GM19240 (cell line): Measurements from ENCODE around the gene THOC7.
A peak's percentile ranks its signal among the peaks of the same experiment; 100 is the strongest.

Experiments used
- DNase-seq: peaks from one replicate; pipeline ENCODE4 v3.0.0; 2011; ENCODE audit warnings: low spot score; ENCODE audit not compliant: insufficient read length

The THOC7 gene

DNA sequence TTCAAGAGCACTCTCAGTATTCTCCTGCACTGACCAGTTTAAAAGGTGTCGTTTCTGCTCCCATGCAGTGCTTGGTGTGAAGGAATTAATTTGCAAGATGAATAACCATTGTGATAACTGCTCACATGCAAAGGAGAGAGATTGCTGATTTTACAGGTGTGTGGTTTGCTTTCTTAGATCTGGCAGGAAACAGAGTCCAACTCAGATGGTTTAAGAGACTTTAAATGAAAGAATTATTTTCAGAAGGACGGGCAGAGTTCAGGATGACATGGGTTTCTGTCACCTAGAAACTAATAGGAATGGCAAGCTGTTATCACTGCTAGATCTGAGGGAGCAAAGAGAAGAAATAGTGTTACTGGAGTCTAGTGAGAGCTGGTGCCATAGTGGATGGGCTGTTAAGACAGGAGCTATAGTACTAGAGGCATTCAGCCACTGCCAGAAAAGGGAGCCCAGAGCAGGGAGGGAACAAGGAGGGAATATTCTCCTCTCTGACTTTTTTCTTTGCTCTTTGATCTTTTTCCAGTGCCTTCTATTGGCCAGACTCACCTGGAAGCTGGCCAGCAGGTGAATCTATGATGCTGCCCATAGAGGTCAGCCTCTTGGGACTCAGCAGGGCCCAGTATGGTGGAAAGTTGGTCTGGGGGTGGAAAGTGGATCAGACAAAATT lies 14.9 kb upstream of the THOC7 start:
- DNase-seq: no peak

DNA sequence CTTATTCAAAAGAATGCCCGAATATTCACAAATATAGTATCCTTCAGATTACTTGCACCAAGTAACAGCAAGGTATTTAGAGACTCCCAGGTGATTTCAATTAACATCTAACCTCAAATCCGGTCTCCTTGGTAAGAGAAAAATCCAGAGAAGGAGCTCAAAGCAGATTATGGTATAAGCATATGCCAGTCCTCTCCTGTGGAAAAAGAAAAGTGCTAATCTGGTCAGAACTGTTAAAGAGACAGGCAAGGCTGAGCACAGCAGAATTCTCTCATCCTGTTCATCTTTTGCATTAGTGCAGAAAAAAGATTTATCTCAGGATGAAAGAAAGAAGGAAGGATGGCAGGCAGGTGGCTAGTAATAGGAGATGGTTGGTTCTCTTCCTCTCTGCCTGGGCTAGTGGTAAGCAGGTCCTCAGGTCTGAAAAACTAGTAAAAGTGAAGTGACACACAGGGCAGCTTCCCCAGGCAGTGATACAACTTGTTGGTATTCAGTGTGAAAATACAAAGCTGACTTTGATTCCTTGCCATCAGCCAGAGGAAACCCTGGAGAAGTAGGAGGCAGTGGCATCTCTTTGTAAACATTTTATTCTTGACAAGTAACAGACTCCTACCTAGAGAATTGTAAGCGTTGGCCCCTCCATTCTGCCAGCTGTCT lies 14.3 kb upstream of the THOC7 start:
- DNase-seq: no peak

DNA sequence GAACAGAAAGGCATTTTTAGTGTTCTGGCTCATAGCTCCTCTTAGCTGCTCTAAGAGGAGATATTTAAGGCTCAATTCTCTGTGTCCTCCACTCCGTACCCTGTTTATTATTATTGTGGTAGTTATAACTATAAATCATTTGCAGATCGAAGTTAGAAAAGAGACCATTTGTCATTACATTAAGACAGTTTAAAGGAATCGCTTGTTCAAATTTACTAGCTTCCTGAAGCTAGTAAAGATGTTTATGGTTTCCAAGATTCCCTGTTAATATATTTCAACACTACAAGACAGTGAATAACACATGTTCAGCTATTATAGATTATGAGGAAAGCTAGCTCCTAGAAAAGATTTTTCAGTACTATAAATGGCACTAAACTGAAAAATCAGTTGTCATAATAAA lies 12.7 kb upstream of the THOC7 start:
- DNase-seq: no peak

DNA sequence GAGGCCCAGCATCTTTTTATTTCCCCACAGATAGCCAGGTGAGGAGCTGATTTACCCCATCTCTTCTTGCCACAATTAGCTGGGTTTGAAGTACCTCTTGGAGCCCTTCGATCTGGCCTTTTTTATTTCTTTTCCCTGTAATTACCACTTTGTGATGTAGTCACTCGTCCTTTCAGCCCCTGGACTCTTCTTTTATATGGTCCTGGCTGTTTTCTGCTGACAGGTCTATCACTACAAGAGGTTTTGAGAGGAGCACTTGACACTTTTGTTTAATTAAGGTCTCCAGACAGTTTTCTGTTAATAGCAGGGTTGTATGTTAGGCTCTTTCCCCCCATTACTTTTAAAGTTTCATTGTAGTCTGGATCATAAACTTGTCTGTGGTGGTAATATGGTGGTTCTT lies 11.9 kb upstream of the THOC7 start:
- no peak for DNase-seq

DNA sequence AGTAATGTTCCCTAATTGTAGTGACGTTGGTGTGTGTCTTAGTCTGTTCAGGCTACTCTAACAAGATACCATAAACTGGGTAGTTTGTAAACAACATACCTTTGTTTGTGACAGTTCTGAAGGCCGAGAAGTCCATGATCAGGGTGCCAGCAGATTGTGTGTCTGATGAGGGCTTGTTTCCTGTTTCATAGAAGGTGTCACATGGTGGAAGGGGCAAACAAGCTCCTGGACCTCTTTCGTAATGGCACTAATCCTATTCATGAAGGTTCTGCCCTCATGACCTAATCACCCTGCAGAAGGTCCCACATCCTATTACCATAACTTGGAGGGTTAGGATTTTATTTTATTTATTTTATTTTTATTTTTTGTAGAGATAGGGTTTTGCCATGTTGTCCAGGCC lies 11.2 kb upstream of the THOC7 start:
- DNase-seq: no peak

DNA sequence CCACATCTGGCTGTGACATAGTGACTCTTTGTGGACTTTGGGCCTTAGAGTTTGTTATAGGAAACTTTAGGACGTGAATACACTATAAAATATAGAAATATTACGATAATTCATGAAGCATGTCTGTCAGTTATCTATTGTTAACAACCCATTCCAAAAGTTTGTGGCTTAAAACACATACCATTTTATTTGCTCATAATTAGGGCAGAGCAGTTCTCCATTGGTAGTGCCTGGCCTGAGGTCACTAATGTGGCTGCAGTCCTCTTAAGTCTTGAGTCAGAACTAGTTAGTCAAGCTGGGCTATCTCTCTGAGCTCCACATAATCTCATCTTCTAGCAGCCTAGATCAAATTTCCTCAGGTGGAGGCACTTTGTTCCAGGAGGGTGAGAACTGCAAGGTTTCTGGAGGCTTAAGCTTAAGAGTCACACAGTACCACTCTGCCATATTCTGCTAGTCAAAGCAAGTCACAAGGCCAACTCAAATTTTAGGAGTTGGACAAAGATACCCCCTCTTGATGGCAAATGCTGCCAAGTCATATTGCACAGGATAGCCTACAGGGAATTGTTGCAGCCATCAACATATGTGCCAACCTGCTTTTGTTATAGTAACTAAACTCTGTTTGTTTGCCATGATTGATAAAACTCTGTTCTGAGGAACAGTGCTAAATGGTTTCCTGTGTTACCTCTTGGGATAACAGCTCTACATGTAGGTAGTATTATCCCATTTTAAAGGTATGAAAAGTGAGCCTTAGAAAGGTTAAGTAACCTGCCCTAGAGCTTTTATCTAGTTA lies 8.7 kb upstream of the THOC7 start:
- DNase-seq: no peak

DNA sequence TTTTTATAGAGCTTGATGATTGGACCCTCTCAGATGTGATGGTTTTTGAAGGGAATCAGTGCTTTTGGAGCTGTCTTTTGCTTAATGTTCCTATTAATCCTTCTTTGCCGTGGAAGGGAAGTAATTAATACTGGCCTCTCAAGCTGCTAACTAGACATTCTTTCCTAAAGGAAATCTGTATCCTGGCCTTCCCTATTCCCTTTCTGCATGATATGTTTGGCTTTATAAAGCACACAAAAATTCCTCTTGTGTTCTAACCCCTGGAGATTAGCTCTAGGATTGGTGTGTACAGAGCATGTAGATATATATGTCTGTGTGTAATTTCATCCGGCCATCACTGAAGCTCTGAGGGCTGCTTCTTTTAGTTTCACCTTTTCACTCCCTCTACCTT lies 7.0 kb upstream of the THOC7 start:
- no peak for DNase-seq

DNA sequence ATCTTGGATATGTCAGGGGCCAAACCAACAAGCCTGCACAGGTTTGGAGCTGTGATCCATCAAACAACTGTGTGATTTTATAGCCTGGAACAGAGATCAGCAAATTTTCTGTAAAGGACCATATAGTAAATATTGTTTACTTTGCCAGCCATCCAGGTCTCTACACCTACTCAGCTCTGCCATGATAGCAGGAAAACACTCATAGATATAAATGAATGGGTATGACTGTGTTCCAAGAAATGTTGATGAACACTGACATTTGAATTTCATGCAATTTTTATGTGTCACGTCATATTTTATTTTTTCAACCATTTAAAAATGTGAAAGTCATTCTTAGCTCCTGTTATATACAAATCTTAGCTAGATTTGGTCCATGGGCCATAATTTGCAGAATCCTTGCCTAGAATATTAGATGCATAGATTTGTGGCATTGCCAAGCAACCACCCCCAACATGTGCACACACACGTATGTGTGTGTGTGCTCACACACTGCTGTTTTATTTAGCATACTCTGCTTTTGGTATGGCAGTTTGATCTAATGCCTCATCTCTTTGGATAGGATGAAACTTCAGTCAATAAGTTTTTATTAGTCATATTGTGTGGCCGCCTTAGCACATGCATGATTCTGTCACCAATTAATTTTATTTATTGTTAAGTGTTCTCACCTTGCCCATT lies 6.5 kb upstream of the THOC7 start:
- DNase-seq: no peak

DNA sequence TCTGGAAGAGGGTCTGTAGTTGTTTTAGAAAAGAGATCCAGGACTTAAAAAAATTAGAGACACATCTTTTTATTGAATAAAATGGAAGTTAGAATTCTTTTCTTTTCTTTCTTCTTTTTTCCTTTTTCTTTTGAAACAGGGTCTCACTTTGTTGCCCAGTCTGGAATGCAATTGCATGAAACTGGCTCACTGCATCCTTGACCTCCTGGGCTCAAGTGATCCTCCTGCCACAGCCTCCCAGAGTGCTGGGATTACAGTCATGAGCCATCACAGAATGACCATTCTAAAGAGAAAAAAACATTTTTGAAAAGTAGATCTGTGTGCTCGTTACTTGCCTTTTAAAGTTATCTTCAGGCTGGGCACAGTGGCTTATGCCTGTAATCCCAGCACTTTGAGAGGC lies 3.6 kb upstream of the THOC7 start:
- no peak for DNase-seq

DNA sequence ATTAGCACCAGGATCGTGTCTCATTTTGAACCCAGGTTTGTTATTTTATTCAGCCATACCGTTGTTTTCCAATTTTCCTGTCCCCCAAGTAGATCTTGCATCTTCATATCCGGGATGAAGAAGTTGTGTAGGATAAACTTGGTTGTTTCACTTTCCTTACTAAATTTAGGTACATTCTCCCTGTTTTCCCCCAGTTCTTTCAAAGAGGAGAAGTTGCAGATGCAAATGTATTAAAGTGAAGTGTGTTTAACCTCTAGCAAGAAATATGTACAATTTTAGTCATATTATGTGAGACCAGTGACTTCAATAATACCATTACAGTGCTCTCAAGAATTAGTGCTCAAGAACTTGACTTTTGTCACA lies 1.3 kb upstream of the THOC7 start:
- no peak for DNase-seq

DNA sequence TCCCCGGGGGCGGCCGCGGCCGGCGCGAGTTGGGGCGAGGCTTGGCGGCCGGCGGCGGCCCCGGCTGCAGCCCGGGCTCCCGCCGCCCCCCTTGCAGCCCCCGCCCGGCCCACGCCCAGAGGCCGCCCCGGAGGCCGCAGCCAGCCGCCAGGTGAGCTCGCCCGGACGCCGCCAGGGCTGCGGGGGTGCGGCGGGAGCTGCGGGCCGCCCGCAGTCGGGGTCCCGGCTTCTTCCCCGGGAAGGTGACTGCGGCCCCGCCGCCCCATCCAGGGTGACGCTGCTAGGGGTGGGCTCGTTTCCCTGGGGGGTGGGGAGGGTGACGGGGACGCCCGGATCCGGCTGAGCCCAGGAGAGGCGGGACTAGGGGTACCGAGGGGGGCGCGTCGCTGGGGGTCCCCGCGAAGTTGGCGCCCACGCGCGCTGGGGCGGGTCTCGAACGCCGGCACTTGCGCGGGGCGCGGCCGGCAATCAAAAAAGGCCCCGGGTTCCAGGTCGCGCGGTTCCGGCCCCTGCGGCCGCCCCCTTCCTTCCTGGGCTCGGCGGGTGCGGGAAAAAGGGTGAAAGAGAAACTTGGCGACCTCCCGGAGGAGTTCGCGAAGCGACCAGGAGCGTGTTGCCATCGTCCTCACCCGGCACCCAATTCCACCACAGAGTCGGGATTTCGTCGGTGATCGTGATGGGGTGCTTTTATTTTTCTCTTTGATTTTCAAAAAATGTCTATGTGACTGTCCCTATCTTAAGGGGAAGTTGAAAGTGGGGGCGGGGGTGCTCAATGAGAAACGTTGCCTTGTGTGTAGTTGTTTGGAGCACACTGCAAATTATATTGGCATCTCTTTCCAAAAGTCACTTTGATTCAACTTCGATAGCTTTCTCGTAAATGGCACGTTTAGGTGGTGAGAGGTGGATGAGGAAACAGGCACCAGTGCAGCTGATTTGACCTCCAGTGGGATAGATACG lies 681 bp upstream of the THOC7 start:
- peak; percentile 29 for DNase-seq

DNA sequence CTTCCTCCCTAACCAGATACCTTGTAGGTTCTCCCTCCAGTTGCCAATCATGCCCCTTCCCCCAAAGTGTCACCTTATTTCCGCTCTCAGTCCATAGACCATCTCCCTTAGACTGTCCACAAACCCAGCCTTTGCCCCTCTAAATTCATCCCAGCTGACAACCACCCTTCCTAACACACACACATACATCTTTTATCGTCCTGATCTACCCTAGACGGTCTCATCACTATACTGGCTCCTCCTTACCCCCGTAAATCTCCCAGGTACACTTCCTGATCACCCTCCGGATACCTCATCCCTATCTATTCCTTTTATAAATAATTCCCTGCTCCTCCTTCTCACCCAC lies 828 bp downstream of the THOC7 start:
- peak; percentile 4 for DNase-seq

DNA sequence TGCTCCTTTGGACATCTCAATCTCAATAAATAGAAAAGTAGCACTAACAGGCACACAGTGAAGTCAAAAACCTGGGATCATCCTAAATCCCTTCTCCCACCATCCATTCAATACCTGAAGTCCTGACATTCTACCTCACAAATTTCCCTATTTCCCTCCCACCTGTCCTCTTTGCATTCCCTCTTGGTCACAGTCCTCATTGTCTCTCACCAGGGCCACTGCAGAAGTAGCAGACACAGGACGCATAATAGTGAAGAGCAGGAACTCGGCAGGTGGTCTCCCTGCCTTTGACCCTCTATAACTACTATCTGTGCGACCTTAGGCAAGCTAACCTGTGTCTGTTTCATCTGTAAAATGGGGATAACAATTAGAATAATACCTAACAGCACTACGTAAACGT lies 2.3 kb downstream of the THOC7 start:
- no peak for DNase-seq

DNA sequence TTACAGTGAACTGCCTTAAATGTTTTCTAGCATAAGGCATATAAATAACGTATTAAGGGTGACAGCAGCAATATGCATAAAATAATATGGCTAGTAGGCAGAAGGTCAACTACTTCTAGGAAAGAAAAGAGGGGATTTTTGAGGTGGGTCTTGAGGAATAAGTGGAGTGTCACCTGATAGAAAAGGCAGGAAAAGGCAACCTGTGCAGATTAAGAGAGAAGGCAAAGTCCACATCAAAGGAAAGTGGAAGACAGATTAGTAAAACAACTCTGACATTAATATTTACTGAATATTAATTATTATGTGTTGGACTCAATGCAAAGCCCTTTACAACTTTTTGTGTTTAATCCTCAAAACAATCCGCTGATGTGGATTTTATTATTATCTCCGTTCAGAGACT lies 2.8 kb downstream of the THOC7 start:
- DNase-seq: no peak

DNA sequence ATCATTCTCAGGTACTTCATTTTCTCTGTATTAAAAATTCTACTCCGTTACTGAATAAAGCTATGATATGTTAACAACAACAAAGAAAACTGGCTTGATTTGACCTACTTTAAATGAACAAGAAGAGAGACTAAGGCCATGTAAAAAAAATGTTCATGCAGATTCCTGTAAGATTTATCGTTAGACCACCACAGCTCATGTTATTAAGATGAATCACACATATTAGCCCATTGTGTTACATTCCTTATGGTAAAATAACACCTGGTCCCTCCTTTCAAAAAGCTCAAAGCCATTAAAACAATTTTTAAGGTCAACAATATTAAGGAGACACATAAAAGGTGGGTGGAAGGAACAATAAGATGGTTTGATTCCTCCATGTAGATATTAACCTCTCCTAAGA lies 6.3 kb downstream of the THOC7 start:
- no peak for DNase-seq

DNA sequence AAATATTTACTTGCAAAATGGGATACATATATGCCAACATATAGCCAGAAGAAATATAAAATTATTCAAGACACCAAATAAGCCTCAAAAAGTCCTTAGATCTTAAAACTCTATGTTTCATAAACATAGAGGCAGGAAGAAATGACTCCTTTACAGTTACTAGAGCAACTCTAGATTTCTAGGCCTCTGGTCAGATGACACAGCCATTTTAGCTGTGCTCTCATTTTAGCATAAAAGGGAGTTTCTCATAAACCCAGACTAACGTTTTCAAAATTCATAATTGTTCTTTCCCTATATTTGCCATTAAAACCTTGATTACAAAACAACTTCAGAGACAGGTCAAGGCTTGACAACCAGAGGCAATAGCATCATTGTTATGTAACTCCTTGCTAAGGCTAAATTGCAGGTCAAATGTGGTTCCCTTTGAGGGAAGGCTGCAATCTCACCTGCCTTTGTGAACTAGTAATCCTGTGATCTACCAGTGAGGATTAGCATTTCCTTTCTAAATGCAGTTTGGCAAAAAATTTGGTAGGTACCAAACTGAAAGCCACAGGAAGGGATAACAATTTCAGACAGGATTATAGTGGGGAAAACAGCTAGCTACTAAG lies 8.2 kb downstream of the THOC7 start:
- DNase-seq: no peak

DNA sequence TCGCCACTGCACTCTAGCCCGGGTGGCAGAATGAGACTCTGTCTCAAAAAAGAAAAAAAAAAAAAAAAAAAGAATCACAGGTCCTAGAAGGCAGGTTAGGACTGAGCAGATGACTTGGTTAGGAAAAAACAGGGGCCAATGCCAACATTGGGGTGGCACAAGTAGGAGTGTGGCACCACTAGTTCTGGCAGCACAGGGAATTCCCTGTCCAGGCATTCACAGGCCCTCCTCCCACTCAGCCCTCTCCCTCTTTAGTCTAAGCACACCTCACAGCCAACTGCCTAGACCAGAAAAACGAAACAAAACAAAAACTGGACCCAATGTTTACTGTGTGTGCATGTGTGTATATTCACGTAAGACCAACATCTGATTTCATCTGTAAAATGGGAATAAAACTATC lies 10.5 kb downstream of the THOC7 start:
- no peak for DNase-seq

DNA sequence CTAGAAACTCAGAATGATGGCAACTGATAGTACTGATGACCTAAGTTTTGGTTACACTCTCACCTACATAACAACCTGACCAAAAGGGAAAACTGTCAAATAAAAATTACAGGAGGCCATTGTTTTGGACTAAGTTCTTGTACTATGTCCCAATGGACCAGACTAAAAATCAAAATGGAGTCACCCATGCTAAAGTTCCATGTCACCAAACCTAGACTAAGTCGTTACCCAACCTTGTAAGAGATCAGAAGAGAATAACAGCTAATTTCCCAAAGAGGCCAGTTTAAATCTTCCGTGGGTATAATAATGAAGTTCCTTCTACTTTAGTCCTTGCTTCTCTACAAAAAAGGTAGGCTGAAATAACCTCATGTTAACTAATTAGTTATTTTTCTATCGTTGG lies 12.3 kb downstream of the THOC7 start:
- no peak for DNase-seq

DNA sequence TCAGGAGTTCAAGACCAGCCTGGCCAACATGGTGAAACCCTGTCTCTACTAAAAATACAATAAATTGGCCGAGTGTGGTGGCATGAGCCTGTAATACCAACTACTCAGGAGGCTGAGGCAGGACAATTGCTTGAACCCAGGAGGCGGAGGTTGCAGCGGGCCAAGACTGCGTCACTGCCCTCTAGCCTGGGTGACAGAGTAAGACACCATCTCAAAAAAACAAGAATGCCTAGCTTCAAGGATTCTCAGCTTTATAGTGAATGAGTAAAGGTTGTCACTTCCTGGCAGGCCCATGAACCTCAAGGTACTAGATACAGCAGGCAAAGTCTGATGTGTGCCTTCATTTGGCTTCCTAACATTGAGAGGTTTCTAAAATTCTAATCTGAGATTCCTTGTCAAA lies 14.4 kb downstream of the THOC7 start:
- DNase-seq: no peak

DNA sequence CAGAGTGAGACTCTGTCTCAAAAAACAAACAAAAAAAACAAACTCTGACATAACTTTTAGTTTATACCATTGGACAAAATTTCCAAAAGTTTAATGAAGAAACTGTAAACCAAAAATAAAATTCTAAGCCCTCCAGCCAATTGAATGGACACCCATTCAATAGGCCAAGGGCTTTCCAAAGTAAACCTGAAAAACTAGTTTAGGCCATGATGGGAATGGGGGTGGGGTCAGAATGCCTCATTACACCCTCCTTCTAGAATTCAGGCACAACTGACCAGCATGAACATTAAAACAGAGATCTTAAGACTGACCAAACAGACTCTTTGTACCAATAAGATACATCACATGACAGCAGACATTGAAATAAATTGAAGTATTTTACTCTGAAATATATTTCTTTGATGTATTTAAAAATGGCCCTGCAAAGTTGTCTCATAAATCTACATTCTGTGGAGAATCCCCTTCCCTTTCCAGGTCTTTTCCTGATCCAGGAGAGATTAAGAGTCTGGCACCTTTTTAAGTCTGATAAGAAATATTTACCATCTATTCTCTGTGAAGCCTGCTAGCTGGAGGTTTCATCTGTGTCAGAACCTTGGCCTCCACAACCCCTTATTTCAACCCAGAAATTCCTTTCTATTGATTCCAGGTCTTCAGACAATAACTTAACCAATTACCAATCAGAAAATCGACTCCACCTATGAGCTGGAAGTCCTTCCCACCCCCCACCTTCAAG lies 15.7 kb downstream of the THOC7 start:
- DNase-seq: no peak
